ENCODE data around the gene TNNC1. TPM values are rescaled to one million over a fixed set of nuclear protein-coding genes. Genes with fewer than 3 reads are reported as not detected.

The TNNC1 gene
- total and polyA plus RNA-seq, 10 of the 15 experiments (the other 5 are each of a cell fraction or from before 2014, with no cell fraction given): 0.13 to 1.3 (median 0.53) TPM; not detected in 2

DNA sequence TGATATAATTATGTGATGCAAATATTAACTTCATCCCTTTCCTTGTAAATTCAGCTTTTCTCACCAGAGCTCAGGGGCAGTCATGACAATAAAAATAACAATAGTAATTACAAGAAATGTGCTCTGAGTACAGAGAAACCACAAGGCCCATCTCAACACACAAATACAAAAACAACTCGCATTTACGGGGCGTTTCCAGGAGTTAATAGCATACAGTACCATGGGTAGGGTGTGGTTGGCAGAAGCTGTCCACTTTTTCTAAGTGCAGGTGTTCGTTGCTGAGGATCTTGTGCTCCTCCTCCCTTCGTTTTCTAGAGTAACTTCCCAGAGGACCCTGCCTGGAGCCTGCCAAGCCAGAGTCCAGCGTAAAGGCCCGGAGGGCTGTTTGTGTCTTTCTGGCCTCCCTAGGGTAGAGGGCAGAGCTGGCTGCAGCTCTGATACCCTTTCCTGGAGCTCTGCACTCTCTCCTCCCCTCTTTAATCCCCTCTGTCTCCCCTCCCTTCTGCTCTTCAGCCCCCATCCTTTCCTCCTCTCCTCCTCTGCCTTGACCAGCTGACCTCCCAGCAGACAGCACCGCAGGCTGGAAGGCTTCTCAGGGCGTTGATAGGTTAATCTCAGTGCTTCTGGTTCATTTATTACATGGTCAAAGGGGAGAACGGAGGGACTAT lies 20.4 kb downstream of the TNNC1 start:
- Histone ChIP-seq H3K9me3 (replicated peaks; ENCODE audit: control insufficient read depth, insufficient read depth, low read length) (no peaks in the 10 kb centered on the region), H4K20me1 (ENCODE audit: control insufficient read depth, insufficient read depth) (no peaks in the 10 kb centered on the region), H3K27ac (ENCODE audit: control insufficient read depth, insufficient read depth) (no peak overlapping the region), H2AFZ (ENCODE audit: control insufficient read depth, low read depth, low read length) (no peak overlapping the region), H3K4me1 (ENCODE audit: control insufficient read depth, insufficient read depth, low read length) (no peaks in the 10 kb centered on the region), H3K4me2 (ENCODE audit: control insufficient read depth, insufficient read depth) (no peak overlapping the region), H3K36me3 (ENCODE audit: control insufficient read depth in 2 of 2, insufficient read depth in 2 of 2, low read length in 1 of 2) (no peaks in the 10 kb centered on the region), H3K27me3 (replicated peaks in 1 of 2; ENCODE audit: control insufficient read depth in 2 of 2, insufficient read depth in 2 of 2, low read length in 1 of 2) (no peaks in the 10 kb centered on the region), H3K79me2 (ENCODE audit: control insufficient read depth, insufficient read depth, low read length) (no peaks in the 10 kb centered on the region), H3K4me3 (no peak overlapping the region), H3K9ac (ENCODE audit: control insufficient read depth, insufficient read depth, low read length) (no peak overlapping the region)
- POLR2A ChIA-PET: no interaction called here
- WGBS (ENCODE audit: insufficient coverage, insufficient replicate concordance, low lambda C conversion rate, missing lambda C conversion rate): 43% methylated on average over 10 of the region's 10 CpGs
- no peak for ATAC-seq
- CTCF ChIA-PET: interaction anchor here (1.0 to 4.2 kb wide), 3 partner anchors 13 to 94 kb away, joined by 3 to 35 read pairs (median 5); partner anchors contain the start of gene SEMA3G
- RAD21 ChIA-PET (ENCODE audit: unreplicated experiment): no interaction called here
- in situ Hi-C loops (cut with MboI): no loop called here
- BruUV-seq (replicated peaks): no TSS peak
- SMC1A ChIA-PET (ENCODE audit: uncharacterized antibody, unreplicated experiment): interaction anchor here (1.1 to 1.2 kb wide), 2 partner anchors 13 to 14 kb away, joined by 3 read pairs; no protein-coding TSS in a partner anchor
- no peak for DNase-seq (ENCODE audit: low read depth, low spot score)
- no peak for FAIRE-seq
- intact Hi-C loops (cut with micrococcal nuclease; ENCODE audit: unreplicated experiment): no loop called here
- TF ChIP-seq MYB (IDR thresholded peaks at IDR 0.05; ENCODE audit: borderline replicate concordance, low read depth, low read length) (no peak), NR2C1 (IDR thresholded peaks at IDR 0.05) (no peak), MTA3 (IDR thresholded peaks at IDR 0.05; ENCODE audit: borderline replicate concordance, low read length) (no peak), SPI1 (IDR thresholded peaks at IDR 0.05; ENCODE audit: borderline replicate concordance, insufficient read depth, low read depth, low read length) (no peak), ASH2L (IDR thresholded peaks at IDR 0.05; ENCODE audit: borderline replicate concordance, low read depth) (no peak), ZNF24 (IDR thresholded peaks at IDR 0.05) (no peak), CREB1 (IDR thresholded peaks at IDR 0.05; ENCODE audit: low read depth) (no peak), TBL1XR1 (IDR thresholded peaks at IDR 0.05; ENCODE audit: low read depth, low read length) (no peak), NRF1 (conservative IDR thresholded peaks at IDR 0.05; ENCODE audit: low read depth, low read length) (no peak), PAX5 (IDR thresholded peaks at IDR 0.05; ENCODE audit: borderline replicate concordance, low read depth, low read length) (no peak), KDM1A (IDR thresholded peaks at IDR 0.05; ENCODE audit: borderline replicate concordance) (no peak)
- TF ChIP-seq, protein P1, sequence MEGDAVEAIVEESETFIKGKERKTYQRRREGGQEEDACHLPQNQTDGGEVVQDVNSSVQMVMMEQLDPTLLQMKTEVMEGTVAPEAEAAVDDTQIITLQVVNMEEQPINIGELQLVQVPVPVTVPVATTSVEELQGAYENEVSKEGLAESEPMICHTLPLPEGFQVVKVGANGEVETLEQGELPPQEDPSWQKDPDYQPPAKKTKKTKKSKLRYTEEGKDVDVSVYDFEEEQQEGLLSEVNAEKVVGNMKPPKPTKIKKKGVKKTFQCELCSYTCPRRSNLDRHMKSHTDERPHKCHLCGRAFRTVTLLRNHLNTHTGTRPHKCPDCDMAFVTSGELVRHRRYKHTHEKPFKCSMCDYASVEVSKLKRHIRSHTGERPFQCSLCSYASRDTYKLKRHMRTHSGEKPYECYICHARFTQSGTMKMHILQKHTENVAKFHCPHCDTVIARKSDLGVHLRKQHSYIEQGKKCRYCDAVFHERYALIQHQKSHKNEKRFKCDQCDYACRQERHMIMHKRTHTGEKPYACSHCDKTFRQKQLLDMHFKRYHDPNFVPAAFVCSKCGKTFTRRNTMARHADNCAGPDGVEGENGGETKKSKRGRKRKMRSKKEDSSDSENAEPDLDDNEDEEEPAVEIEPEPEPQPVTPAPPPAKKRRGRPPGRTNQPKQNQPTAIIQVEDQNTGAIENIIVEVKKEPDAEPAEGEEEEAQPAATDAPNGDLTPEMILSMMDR (IDR thresholded peaks at IDR 0.05 in 2 of 3, conservative IDR thresholded peaks at IDR 0.05 in 1 of 3; ENCODE audit: control insufficient read depth in 2 of 3, extremely low read depth in 1 of 3, insufficient read depth in 1 of 3, low read depth in 3 of 3, low read length in 3 of 3): no peak
